D721Med (cell line): Measurements from ENCODE around the gene RAB4B.

ENCODE experiments used
- DNase-seq: peaks from one replicate; pipeline ENCODE4 v3.0.0; 2011; ENCODE audit warnings: low spot score; ENCODE audit not compliant: insufficient read length
- FAIRE-seq: peaks from 2 replicates; lab custom pipeline; 2011; peaks lifted over from hg19 to GRCh38; lab: Jason Lieb, UNC
- TF ChIP-seq, protein P1 (sequence below): IDR thresholded peaks from 2 replicates; pipeline ENCODE4 v1.5.1; 2012; ENCODE audit warnings: mild to moderate bottlenecking, control low read depth; ENCODE audit not compliant: insufficient read depth; ENCODE audit errors: missing control alignments

Gene RAB4B

DNA sequence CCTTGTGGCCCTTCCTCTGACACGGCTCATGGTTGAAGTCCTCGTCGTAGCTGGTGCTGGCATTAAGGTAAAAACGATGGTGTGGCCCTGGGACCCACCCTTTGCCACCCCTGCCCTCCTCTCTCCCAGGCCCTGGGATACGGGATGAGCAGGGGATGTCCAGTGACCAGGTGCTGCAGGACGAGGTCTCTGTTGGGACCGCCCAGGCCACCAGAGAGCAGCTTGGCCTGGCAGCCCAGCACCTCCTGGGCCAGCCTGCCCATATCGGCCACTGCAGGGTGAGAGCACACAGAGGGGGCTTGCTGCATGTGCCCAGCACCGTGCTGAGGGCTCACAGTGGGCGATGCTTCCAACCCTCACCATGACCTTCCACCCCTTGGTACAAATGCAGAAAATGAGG is 34.1 kb upstream of the RAB4B start:
- TF ChIP-seq, protein P1, sequence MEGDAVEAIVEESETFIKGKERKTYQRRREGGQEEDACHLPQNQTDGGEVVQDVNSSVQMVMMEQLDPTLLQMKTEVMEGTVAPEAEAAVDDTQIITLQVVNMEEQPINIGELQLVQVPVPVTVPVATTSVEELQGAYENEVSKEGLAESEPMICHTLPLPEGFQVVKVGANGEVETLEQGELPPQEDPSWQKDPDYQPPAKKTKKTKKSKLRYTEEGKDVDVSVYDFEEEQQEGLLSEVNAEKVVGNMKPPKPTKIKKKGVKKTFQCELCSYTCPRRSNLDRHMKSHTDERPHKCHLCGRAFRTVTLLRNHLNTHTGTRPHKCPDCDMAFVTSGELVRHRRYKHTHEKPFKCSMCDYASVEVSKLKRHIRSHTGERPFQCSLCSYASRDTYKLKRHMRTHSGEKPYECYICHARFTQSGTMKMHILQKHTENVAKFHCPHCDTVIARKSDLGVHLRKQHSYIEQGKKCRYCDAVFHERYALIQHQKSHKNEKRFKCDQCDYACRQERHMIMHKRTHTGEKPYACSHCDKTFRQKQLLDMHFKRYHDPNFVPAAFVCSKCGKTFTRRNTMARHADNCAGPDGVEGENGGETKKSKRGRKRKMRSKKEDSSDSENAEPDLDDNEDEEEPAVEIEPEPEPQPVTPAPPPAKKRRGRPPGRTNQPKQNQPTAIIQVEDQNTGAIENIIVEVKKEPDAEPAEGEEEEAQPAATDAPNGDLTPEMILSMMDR, result no peak
- FAIRE-seq, result no peak
- DNase-seq, result no peak

- no peak for FAIRE-seq
- no peak for DNase-seq
Measured at GRCh38 chr19:40744554-40745401, 33.3 kb upstream of the RAB4B start.

GRCh38 chr19:40745402-40745780 is 32.7 kb upstream of the RAB4B start:
- TF ChIP-seq, protein P1, result no peak
- FAIRE-seq (no peak), DNase-seq (no peak)

More at GRCh38 chr19:40744554-40745401, 33.3 kb upstream of the RAB4B start:
- TF ChIP-seq, protein P1, result peak; percentile 20

- TF ChIP-seq, protein P1, result no peak
- FAIRE-seq (no peak), DNase-seq (no peak)
Measured at GRCh38 chr19:40747536-40747935, 30.5 kb upstream of the RAB4B start.

DNA sequence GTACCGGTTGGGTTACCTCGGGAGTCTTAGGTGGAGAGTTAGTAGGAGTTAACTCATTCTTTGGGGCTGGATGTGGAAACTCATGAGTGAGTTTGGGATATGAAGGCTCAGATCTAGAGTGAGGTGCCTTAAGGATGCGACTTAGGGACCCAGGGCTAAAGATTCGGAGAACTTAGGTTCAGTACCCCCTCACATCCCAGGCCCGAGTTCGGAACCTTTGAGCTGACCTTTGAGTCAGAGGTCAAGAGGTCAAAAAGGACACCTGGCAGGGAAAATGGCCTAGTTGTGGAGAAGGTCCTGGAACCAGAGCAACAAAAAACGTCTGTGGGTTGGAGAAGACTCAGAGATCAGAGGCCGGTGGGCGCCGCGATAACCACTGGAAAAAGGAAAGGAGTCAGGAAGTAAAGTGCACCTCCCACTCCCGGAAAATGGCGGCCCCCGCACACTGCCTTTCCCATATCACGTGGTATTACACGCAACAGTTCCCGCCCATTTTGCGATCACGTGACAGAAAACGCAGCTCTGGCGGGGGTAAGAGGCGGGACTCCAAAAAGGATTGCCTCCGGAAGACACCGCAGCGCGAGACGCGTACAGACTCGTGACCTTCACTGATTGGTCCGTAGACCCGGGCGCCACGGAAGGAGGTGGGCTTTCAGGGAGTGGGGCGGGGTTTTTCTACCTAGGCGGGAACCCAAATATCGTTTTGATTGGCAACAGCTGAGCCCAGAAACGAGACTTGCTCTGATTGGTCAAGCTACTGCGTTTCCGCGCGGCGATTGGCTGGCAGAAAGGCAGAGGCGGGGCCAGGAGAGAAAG is 27.8 kb upstream of the RAB4B start, which contains the start of gene ACTMAP:
Gene ACTMAP, minus strand, starts transcription at position 420 of the 816 bp plus-strand sequence. CDS start 674 bp downstream, outside the sequence.
- DNase-seq, result peak; percentile 89
- TF ChIP-seq, protein P1, result no peak
- no peak for FAIRE-seq

- FAIRE-seq (no peak), DNase-seq (peak; percentile 79)
- TF ChIP-seq, protein P1, result no peak
Measured at GRCh38 chr19:40750874-40751537, 27.0 kb upstream of the RAB4B start, which contains the start of gene SNRPA. SNRPA (plus strand) TSS chr19:40751203; CDS start chr19:40751409, 206 bp downstream.
